Measurements from ENCODE around the gene DNAAF5. TPM values are rescaled to one million over a fixed set of nuclear protein-coding genes. Genes with fewer than 3 reads are reported as not detected.
"Not testable (repeated sequence)": the region's sequence is repeated elsewhere in the genome, so short reads cannot be mapped to it uniquely, and the experiment has no call there.

DNAAF5 gene
- polyA plus RNA-seq, 4 donors, result 29.2 to 45.5 (median 36.3) TPM

- no peak for DNase-seq (ENCODE audit: low read depth in 4 of 4, low spot score in 2 of 4)
Observed at GRCh38 chr7:745431-746154, 19.1 kb downstream of the DNAAF5 start.

- DNase-seq (ENCODE audit: low read depth in 4 of 4, low spot score in 2 of 4), result no peak
Observed at GRCh38 chr7:746155-747061, 19.9 kb downstream of the DNAAF5 start.

DNA sequence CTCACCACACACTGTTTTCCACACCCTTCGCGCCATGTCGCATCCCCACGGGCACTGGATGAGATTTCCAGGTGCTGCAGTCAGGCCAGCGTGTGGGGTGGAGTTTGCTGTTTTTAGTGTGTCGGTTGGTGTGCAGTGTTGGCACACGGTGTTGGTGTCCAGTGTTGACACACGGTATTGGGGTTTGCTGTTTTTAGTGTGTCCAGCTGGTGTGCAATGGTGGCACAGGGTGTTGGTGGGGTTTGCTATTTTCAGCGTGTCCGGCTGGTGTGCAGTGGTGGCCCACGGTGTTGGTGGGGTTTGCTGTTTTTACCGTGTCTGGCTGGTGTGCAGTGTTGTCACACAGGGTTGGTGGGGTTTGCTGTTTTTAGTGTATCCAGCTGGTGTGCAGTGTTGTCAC, 20.7 kb downstream of the DNAAF5 start:
- no peak for DNase-seq (ENCODE audit: low read depth in 4 of 4, low spot score in 2 of 4)

- no peak for DNase-seq (ENCODE audit: low read depth in 4 of 4, low spot score in 2 of 4)
Observed at GRCh38 chr7:748446-748845, 21.9 kb downstream of the DNAAF5 start.

- DNase-seq (ENCODE audit: low read depth in 4 of 4, low spot score in 2 of 4), result peak in 1 of 4 donors; percentile 39
Observed at GRCh38 chr7:749140-749551, 22.6 kb downstream of the DNAAF5 start.

- DNase-seq (ENCODE audit: low read depth in 4 of 4, low spot score in 2 of 4), result no peak
Observed at GRCh38 chr7:750111-750905, 23.8 kb downstream of the DNAAF5 start.

GRCh38 chr7:751826-752225, 25.3 kb downstream of the DNAAF5 start:
- DNase-seq (ENCODE audit: low read depth in 4 of 4, low spot score in 2 of 4), result no peak

DNA sequence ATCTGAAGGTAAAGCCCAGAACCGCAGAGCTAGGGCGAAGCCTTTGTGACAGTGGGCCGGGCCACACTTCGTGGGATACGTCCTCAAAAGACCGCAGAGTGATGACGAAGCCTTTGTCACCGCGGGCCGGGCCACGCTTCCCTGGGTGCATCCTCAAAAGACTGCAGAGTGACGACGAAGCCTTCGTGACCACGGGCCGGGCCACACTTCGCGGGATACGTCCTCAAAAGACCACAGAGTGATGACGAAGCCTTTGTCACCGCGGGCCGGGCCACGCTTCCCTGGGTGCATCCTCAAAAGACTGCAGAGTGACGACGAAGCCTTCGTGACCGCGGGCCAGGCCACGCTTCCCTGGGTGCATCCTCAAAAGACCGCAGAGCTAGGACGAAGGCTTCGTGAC, 25.8 kb downstream of the DNAAF5 start:
- not testable (repeated sequence) for DNase-seq (ENCODE audit: low read depth in 4 of 4, low spot score in 2 of 4)

DNA sequence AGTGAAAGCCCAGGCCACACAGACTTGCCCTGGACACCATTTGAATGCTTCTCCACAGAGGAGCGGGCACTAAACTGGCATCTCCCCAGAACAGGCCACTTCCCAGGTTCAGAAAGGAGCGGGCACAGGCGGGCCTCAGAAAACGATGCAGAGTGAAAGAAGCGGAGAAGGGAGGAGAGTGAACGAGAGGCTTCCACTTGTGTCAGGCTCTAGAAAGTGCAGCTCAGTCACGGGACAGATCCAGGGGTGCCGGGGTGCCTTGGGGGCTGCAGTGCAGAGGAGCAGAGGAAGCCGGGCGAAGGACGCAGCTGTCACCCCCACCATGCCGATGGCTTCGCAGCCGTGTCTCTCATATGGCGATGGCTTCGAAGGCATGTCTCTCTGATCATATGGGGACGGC, 26.7 kb downstream of the DNAAF5 start:
- DNase-seq (ENCODE audit: low read depth in 4 of 4, low spot score in 2 of 4), result no peak

GRCh38 chr7:754531-755412, 28.3 kb downstream of the DNAAF5 start:
- no peak for DNase-seq (ENCODE audit: low read depth in 4 of 4, low spot score in 2 of 4)

GRCh38 chr7:755413-755805, 28.9 kb downstream of the DNAAF5 start:
- DNase-seq (ENCODE audit: low read depth in 4 of 4, low spot score in 2 of 4), result no peak

DNA sequence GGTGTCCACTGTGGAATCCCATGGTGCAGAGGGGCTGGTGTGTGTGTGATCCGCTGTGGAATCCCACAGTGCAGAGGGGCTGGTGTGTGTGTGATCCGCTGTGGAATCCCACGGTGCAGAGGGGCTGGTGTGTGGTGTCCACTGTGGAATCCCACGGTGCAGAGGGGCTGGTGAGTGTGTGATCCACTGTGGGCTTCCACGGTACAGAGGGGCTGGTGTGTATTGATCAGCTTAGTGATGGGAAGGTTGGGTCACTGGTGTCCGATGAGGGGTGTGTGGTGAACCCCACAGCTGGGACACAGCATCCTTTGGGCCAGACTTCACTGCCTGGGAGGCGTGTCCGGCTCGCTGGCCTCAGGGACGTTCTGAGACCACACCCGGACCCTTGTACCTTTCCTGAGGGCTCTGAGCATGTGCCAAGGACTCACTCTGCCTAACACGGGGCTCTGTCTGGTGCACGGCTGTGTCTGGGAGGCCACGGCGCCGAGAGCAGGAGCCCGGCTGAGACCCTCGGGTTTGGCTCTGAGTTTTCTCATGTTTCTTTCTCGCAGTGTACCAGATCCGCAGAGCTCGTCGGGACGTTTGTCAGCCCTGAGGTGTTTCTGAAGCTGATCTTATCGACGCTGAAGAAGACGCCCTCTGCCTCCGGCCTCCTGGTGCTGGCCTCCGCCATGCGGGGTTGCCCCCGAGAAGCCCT, 29.9 kb downstream of the DNAAF5 start:
- no peak for DNase-seq (ENCODE audit: low read depth in 4 of 4, low spot score in 2 of 4)

DNA sequence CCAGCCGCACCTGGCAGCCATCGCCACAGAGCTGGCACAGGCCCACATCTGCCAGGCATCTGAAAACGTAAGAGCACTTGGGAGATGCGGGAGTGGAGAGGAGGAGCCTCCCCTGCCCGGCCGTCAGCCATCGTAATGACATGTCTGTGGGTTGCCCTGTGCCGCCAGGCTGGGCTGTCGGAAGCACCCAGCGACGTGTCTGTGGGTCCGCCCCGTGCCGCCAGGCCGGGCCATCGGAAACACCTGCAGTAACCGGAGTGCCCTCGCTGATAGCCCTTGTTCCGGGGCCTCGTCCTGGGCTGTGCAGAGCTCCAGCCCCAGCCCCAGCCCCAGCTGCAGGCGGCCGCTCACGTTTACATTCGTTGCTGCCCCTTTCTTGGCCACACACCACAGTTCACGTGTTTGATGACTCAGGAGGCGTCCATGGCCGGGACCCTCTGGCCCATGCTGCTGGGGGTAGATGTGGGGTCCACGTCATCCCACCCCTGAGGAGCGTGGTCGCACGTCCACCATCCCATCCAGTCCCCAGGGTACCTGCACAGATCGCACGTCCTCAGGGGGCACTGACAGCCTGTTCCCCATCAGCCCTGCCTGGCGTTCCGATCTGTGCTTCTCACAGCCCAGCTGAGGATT, 30.5 kb downstream of the DNAAF5 start:
- no peak for DNase-seq (ENCODE audit: low read depth in 4 of 4, low spot score in 2 of 4)

GRCh38 chr7:757741-758163, 31.3 kb downstream of the DNAAF5 start:
- DNase-seq (ENCODE audit: low read depth in 4 of 4, low spot score in 2 of 4), result no peak

DNA sequence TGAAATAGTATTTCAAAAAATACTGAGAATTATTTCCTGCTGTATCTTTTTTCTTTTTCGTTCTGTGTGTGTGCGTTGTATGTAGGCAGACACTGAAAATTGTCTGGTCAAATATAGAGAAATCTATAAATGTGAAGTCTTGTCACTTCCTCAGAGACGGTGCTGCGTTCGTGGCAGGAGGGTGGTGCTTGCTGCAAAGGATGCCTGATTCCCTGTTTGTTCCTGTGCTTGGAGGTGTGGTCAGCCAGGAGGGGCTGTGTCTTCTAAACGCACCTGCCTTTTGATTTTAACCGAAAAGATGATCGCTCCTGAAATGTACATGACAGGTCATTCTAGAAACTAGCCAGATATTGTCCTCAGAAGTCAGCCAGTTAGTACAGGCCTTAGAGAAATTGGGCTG, 33.1 kb downstream of the DNAAF5 start:
- DNase-seq (ENCODE audit: low read depth in 4 of 4, low spot score in 2 of 4), result no peak

DNA sequence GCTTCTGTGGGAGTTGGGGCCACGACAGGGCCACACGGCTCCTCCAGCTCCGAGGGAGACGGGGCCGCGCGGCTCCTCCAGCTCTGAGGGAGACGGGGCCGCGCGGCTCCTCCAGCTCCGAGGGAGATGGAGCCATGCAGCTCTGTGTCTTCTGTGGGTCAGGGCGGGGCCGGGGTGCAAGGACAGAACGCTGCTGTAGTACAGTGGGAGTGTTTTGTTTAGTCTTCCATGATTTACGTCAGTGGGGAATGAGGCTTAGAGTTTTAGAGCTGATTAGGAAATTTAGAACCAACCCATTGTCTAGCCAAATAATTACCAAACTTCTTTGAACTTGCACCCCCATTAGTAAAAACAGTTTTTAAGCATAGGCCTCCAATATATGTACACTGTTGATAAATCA, 33.5 kb downstream of the DNAAF5 start:
- no peak for DNase-seq (ENCODE audit: low read depth in 4 of 4, low spot score in 2 of 4)

DNA sequence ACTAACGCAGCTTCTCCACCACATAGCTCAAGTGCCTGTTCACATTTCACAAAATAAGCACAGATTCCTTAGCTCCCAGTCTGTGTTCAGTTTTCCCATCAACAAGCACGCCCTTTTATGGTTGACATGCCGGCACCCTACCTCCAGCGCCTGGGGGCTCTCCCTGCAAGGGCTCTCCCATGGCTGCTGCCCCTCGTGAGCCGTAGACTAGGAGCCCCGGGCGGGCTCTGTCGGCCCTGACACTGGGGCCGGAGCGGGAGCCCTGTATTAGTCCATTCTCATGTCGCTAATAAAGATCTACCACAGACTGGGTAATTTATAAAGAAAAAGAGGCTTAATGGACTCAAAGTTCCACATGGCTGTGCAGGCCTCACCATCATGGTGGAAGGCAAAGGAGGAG, 34.6 kb downstream of the DNAAF5 start:
- no peak for DNase-seq (ENCODE audit: low read depth in 4 of 4, low spot score in 2 of 4)

GRCh38 chr7:761631-762030, 35.1 kb downstream of the DNAAF5 start:
- DNase-seq (ENCODE audit: low read depth in 4 of 4, low spot score in 2 of 4), result no peak

- DNase-seq (ENCODE audit: low read depth in 4 of 4, low spot score in 2 of 4), result no peak
Observed at GRCh38 chr7:762885-763284, 36.4 kb downstream of the DNAAF5 start.
